ENCODE measurements around the gene RCBTB1.
"Not testable (repeated sequence)": the region's sequence is repeated elsewhere in the genome, so short reads cannot be mapped to it uniquely, and the experiment has no call there.

Gene RCBTB1

GRCh38 chr13:49612042-49612441 lies 26.7 kb upstream of the RCBTB1 start:
- H3K27me3 Mint-ChIP-seq; H3K36me3 Mint-ChIP-seq; H3K9me3 Mint-ChIP-seq (ENCODE audit: low read depth); H3K4me3 Mint-ChIP-seq; H3K27ac Mint-ChIP-seq; H3K4me1 Mint-ChIP-seq (ENCODE audit: low read depth): not testable (repeated sequence)

GRCh38 chr13:49610176-49610575 lies 24.8 kb upstream of the RCBTB1 start:
- Mint-ChIP-seq H3K36me3 (no peaks in the 10 kb centered on the region), H3K4me1 (ENCODE audit: low read depth) (peaks cover 3% of the 10 kb centered on the region), H3K9me3 (ENCODE audit: low read depth) (no peaks in the 10 kb centered on the region), H3K27me3 (no peaks in the 10 kb centered on the region), H3K27ac (no peak overlapping the region), H3K4me3 (no peak overlapping the region)

- peaks cover 3% of the 10 kb centered on the region for H3K4me1 Mint-ChIP-seq (ENCODE audit: low read depth)
- no peak overlapping the region for H3K4me3 Mint-ChIP-seq
Observed at GRCh38 chr13:49608651-49609331, 23.4 kb upstream of the RCBTB1 start.

GRCh38 chr13:49607761-49608160 lies 22.4 kb upstream of the RCBTB1 start:
- no peak overlapping the region for H3K27ac Mint-ChIP-seq
- no peaks in the 10 kb centered on the region for H3K36me3 Mint-ChIP-seq
- no peaks in the 10 kb centered on the region for H3K27me3 Mint-ChIP-seq
- H3K4me3 Mint-ChIP-seq: no peak overlapping the region
- no peaks in the 10 kb centered on the region for H3K9me3 Mint-ChIP-seq (ENCODE audit: low read depth)
- H3K4me1 Mint-ChIP-seq (ENCODE audit: low read depth): peaks cover 3% of the 10 kb centered on the region

More at GRCh38 chr13:49608651-49609331, 23.4 kb upstream of the RCBTB1 start:
- H3K9me3 Mint-ChIP-seq (ENCODE audit: low read depth): no peaks in the 10 kb centered on the region
- H3K27ac Mint-ChIP-seq: no peak overlapping the region
- H3K36me3 Mint-ChIP-seq: no peaks in the 10 kb centered on the region
- no peaks in the 10 kb centered on the region for H3K27me3 Mint-ChIP-seq

GRCh38 chr13:49606747-49607648 lies 21.6 kb upstream of the RCBTB1 start:
- Mint-ChIP-seq H3K4me3 (peak overlapping the region; percentile 86), H3K4me1 (ENCODE audit: low read depth) (peaks cover 3% of the 10 kb centered on the region), H3K36me3 (no peaks in the 10 kb centered on the region), H3K27ac (peak overlapping the region; percentile 54), H3K9me3 (ENCODE audit: low read depth) (no peaks in the 10 kb centered on the region), H3K27me3 (no peaks in the 10 kb centered on the region)

- Mint-ChIP-seq H3K27ac (no peak overlapping the region), H3K4me3 (no peak overlapping the region), H3K4me1 (ENCODE audit: low read depth) (peaks cover 3% of the 10 kb centered on the region), H3K27me3 (no peaks in the 10 kb centered on the region), H3K9me3 (ENCODE audit: low read depth) (no peaks in the 10 kb centered on the region), H3K36me3 (no peaks in the 10 kb centered on the region)
Observed at GRCh38 chr13:49604570-49604969, 19.2 kb upstream of the RCBTB1 start.

- H3K27me3 Mint-ChIP-seq; H3K27ac Mint-ChIP-seq; H3K36me3 Mint-ChIP-seq; H3K9me3 Mint-ChIP-seq (ENCODE audit: low read depth); H3K4me1 Mint-ChIP-seq (ENCODE audit: low read depth); H3K4me3 Mint-ChIP-seq: not testable (repeated sequence)
Observed at GRCh38 chr13:49602615-49603014, 17.3 kb upstream of the RCBTB1 start.

GRCh38 chr13:49602005-49602404 lies 16.6 kb upstream of the RCBTB1 start:
- Mint-ChIP-seq H3K27me3 (no peaks in the 10 kb centered on the region), H3K4me3 (no peak overlapping the region), H3K4me1 (ENCODE audit: low read depth) (peaks cover 2% of the 10 kb centered on the region), H3K27ac (no peak overlapping the region), H3K9me3 (ENCODE audit: low read depth) (no peaks in the 10 kb centered on the region), H3K36me3 (no peaks in the 10 kb centered on the region)

GRCh38 chr13:49597043-49597641 lies 11.8 kb upstream of the RCBTB1 start:
- Mint-ChIP-seq H3K4me1 (ENCODE audit: low read depth) (no peaks in the 10 kb centered on the region), H3K27me3 (no peaks in the 10 kb centered on the region), H3K4me3 (no peak overlapping the region), H3K9me3 (ENCODE audit: low read depth) (no peaks in the 10 kb centered on the region), H3K36me3 (no peaks in the 10 kb centered on the region), H3K27ac (no peak overlapping the region)

GRCh38 chr13:49596221-49596620 lies 10.9 kb upstream of the RCBTB1 start:
- H3K4me3 Mint-ChIP-seq: no peak overlapping the region
- no peak overlapping the region for H3K27ac Mint-ChIP-seq
- H3K27me3 Mint-ChIP-seq: no peaks in the 10 kb centered on the region
- H3K9me3 Mint-ChIP-seq (ENCODE audit: low read depth): no peaks in the 10 kb centered on the region
- no peaks in the 10 kb centered on the region for H3K4me1 Mint-ChIP-seq (ENCODE audit: low read depth)
- no peaks in the 10 kb centered on the region for H3K36me3 Mint-ChIP-seq

- no peaks in the 10 kb centered on the region for H3K9me3 Mint-ChIP-seq (ENCODE audit: low read depth)
- no peaks in the 10 kb centered on the region for H3K27me3 Mint-ChIP-seq
- H3K27ac Mint-ChIP-seq: no peak overlapping the region
- H3K4me3 Mint-ChIP-seq: no peak overlapping the region
- H3K36me3 Mint-ChIP-seq: no peaks in the 10 kb centered on the region
- H3K4me1 Mint-ChIP-seq (ENCODE audit: low read depth): no peaks in the 10 kb centered on the region
Observed at GRCh38 chr13:49594576-49594975, 9.2 kb upstream of the RCBTB1 start.

GRCh38 chr13:49593876-49594275 lies 8.5 kb upstream of the RCBTB1 start:
- not testable (repeated sequence) for H3K4me1 Mint-ChIP-seq (ENCODE audit: low read depth); H3K4me3 Mint-ChIP-seq; H3K9me3 Mint-ChIP-seq (ENCODE audit: low read depth); H3K27me3 Mint-ChIP-seq; H3K27ac Mint-ChIP-seq; H3K36me3 Mint-ChIP-seq

- not testable (repeated sequence) for H3K27me3 Mint-ChIP-seq; H3K9me3 Mint-ChIP-seq (ENCODE audit: low read depth); H3K4me3 Mint-ChIP-seq; H3K4me1 Mint-ChIP-seq (ENCODE audit: low read depth); H3K36me3 Mint-ChIP-seq; H3K27ac Mint-ChIP-seq
Observed at GRCh38 chr13:49590714-49591113, 5.4 kb upstream of the RCBTB1 start.

GRCh38 chr13:49587311-49587847 lies 2.0 kb upstream of the RCBTB1 start:
- Mint-ChIP-seq H3K27me3 (no peaks in the 10 kb centered on the region), H3K36me3 (no peaks in the 10 kb centered on the region), H3K9me3 (ENCODE audit: low read depth) (no peaks in the 10 kb centered on the region), H3K4me3 (no peak overlapping the region), H3K4me1 (ENCODE audit: low read depth) (peaks cover 17% of the 10 kb centered on the region), H3K27ac (no peak overlapping the region)

- Mint-ChIP-seq H3K36me3 (peaks cover 3% of the 10 kb centered on the region), H3K27me3 (no peaks in the 10 kb centered on the region), H3K9me3 (ENCODE audit: low read depth) (no peaks in the 10 kb centered on the region), H3K27ac (no peak overlapping the region), H3K4me1 (ENCODE audit: low read depth) (peaks cover 20% of the 10 kb centered on the region), H3K4me3 (peak overlapping the region; percentile 85)
Observed at GRCh38 chr13:49586717-49587116, 1.4 kb upstream of the RCBTB1 start.

Measured in activated naive CD8-positive, alpha-beta T cell (primary cell).